Left kidney (tissue), 2 donors: ENCODE measurements around the gene MAPK14. TPM values are rescaled to one million over a fixed set of nuclear protein-coding genes. Genes with fewer than 3 reads are reported as not detected.
A peak's percentile ranks its signal among the peaks of the same experiment; 100 is the strongest.
"Not testable (repeated sequence)": the region's sequence is repeated elsewhere in the genome, so short reads cannot be mapped to it uniquely, and the experiment has no call there.

Experiments used
- DNase-seq: peaks from one replicate; pipeline ENCODE4 v3.0.0-alpha.2; 2013
- polyA plus RNA-seq: library from polyadenylated mRNA; unstranded; fragments of 120-200 nt; gene quantifications from one replicate; pipeline ENCODE4 v1.2.1, GENCODE V29; 2013; ENCODE audit not compliant: insufficient read length

The MAPK14 gene
- polyA plus RNA-seq, 1 donor: 56.6 TPM

DNA sequence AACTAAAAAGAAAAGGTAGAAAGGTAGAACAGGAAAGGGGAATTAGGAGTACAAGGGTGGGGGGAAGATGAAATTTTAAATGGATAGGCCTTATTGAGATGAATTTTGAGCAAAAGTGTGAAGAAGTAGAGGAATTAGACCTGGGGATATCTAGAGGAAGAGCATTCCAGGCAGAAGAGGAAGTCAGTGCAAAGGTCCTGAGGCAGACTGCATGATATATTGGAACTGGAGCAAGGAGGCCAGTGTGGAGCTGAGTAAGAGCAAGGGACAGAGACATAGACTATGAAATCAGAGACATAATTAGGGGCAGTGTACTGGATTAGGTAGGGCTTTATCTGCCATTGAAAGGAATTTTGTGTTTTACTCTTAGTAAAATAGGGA, 40.4 kb downstream of the MAPK14 start:
- DNase-seq: no peak

DNA sequence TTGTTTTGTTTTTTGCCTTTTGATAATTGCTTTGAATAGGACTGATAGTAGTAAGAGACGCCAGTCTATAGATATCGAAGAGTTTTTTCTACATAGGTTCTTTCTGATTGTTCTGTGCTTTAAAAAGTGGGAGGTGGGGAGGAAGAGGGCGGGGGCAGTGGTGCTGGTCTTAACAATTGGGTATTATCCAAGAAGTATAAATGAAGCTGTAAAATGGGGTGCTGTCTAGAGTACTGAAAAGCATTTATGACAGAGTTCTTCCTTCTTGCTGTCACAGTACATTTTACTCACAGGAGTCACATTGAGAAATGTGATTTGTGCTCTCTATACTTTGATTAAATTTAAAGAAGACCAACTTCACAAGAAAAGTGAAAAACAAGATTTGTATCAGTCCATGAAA, 41.0 kb downstream of the MAPK14 start:
- no peak for DNase-seq

DNA sequence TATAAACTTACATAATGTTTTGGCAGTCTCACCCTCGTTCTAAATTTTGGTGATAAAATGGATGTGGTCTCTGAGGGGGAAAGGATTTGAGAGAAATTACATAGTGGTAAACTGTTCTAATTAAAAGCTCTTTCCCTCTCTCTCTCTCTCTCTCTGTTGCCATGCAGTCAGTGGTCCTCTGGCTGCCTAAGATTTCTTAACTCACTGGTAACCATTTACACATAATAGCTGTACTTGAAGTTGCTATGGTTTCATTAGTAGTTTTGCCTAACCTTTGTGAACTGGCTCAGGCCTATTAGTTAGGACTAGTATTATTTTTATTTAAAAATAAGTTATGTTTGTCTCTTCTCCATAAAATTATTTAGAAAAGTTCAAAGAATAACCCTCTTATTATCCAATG, 42.0 kb downstream of the MAPK14 start:
- no peak for DNase-seq

DNA sequence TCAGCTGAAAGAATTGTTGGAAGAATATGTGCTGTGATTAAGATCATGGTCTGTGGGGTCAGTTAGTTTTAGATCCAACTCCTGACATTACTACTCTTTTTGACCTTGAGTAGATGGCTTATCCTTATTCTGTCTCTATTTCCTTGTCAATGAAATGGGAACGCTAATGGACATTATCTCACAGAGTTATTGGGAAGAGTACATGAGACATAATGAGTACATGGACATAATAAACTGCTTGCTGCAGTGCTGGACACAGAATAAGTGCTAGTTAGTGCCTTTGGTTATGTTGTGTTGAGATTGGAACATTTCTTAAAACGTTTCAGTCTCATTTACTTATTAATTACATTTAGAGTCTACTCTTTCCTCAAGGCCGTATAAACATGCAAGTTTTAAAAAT, 42.6 kb downstream of the MAPK14 start:
- no peak for DNase-seq

DNA sequence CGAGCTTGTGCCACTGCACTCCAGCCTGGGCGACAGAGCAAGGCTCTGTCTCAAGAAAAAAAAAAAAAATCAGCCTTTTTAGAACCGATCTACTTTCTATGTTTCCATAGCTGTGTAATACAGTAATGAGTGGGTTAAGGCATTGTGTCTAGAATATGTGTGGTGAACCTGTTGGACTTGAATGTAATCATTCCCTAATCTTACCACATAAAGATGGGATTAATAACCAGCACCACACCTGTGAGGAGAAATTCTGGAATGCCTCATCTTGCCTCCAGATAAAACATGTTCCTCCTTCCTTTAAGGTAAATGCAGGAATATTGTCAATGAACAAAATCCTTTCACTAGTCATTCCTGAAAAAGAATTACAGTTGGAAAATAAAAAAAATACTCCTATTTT, 43.7 kb downstream of the MAPK14 start:
- no peak for DNase-seq

DNA sequence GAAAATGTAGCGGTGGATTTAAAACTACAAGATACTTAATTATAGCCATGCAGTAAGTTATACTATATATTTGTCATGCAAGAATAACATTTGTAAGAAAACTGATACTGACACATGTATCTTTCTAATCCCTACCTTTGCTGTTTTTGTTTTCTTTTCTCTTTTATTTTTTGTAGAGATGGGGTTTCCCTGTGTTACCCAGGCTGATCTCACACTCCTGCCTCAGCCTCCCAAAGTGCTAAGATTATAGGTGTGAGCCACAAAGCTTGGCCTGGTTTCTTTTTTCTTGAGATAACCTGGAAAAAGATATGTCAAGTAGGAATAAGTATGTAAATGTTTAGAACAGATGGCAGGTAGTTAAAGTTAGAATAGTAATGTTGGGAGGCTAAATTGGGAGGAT, 44.1 kb downstream of the MAPK14 start:
- DNase-seq: no peak

DNA sequence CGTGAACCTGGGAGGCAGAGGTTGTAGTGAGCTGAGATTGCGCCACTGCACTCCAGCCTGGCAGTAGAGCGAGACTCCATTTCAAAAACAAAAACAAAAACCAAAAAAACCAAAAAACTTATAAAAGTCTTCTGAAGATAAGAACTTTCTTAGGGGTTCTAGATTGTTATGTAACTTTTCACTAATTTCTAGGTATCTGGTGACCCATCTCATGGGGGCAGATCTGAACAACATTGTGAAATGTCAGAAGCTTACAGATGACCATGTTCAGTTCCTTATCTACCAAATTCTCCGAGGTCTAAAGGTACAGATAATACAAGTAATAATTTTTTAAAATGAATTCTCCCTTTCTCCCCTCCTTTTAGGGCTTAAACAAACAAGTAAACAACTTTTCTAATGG, 45.1 kb downstream of the MAPK14 start:
- DNase-seq: no peak

DNA sequence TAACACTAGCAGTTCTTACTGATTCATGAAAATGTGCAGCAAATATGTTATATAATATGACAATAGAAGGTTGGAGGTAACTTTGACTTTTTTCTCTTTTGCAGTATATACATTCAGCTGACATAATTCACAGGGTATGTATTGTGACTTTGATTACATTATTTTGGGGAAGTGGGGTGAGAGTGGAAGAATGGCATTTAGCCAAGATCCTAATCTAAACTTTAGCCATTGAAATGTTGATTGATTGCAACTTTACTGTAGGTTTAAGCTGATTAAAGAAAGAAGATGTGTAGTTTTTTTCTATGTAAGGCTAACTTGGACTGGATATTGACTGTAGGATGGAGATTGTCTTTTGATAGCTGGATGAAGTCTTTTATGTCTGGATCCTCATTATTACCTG, 46.0 kb downstream of the MAPK14 start:
- no peak for DNase-seq

DNA sequence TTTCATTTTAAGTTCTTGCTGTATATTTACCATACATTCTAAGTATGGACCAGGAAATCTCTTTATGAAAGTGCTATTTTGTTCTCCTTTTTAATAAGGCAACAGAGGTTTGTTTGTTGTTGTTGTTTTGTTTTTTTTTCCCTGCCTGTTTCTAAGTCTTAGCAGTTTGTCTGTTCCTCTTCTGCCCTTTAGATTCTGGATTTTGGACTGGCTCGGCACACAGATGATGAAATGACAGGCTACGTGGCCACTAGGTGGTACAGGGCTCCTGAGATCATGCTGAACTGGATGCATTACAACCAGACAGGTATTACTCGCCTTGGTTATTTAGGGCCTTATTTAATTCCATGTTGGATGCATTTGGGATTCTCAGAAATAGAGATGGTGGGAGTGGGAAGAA, 48.0 kb downstream of the MAPK14 start:
- no peak for DNase-seq

DNA sequence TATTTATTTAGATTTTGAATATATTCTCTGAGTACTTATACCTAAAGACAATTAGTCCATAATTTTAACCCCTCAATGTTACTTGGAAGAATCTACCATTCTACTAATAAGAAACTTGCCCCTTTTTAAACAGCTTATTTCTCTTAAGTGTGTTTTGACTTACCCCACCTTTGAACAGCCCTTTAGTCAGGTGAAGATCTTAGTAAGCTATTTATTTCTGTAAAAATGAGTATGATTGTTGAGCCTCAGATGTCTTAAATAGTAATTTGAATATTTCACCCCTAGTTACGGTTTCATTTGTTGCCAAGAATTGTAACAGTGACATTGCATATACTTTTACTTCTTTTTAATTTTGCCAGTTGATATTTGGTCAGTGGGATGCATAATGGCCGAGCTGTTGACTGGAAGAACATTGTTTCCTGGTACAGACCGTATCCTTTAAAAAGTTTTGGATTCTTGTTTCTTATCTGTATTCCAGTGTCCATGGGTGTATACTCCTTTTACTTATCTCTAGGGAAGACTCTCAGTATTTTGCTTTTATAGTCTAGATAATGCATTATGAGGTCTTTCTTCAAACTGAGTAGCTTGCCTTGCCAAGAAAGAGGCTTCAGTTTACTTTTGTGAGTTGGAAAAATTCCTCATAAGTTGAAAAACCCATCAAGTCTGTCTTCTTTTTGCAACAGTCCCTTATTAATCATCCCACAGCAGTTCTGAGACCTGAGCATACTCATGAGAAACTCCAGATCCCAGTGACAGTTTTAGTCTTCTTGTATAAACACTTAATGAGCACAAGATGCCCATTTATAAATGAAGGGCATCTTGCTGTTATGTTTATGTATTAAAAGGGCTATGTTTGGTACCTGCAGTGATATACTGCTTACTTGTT, 48.8 kb downstream of the MAPK14 start:
- DNase-seq: no peak

DNA sequence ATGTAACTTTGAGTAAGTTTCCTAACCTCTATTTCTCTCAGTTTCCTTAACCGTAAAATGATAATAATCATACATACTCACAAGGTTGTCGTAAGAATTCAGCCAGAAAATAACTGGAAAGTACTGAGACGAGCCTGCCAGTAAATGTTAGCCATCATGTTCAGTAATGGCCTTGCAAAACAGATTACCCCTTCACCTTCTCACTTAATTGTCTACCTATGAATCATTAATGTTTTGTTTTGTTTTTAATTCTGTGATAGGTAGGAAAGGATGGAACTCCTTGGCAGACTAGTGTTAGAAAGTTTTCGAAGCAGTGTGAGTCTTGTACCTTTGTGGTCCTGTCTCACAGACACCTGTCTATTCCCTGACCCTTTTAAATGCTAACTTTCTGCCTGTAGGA, 50.6 kb downstream of the MAPK14 start:
- DNase-seq: no peak

DNA sequence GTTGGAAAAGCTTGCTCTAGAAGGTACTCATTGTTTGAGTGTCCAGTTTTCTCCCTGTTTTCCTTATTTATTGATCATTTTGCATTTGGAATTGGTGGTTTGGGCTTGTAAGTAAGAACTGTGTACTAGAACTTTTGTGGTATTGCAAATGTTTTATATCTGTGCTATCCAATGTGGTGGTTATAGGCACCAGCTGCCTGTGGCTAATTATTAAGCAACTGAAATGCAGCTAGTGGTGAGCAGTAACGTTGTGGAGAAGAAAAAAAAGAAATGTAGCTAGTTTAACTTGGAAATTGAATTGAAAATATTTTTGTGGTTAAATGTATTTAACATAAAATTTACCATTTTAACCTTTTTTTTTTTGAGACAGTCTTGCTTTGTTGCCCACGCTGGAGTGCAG, 52.0 kb downstream of the MAPK14 start:
- DNase-seq: no peak

DNA sequence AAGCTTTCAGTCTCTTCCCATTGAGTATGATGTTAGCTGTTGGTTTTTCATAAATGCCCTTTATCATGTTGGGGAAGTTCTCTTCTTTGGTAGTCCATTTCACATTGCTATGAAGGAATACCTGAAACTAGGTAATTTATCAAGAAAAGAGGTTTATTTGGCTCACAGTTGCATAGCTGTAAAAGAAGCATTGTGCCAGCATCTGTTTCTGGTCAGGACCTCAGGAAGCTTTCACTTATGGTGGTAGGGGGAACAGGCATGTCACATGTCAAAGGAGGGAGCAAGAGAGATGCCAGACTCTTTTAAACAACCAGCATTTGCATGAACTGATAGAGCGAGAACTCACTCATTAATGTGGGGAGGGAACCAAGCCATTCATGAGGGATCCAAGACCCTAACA, 54.7 kb downstream of the MAPK14 start:
- no peak for DNase-seq

DNA sequence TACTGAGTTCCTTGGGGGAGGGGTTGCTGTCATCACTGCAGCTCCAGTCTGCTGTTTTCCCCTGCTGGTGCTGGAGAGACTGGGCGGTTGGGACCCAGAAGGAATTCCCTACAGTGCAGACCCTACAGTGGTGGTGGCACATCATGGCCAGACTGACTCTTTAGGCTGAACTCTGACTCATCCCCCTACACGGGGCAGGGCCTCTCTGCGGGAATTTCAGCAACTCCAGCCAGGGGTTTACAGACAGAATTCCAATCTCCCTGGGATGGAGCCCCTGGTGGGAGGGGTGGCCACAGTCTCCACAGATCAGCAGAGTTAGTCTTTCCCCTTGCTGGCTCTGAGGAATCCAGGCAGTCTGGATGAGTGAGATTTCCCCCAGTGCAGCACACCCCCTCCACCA, 55.8 kb downstream of the MAPK14 start:
- no peak for DNase-seq

DNA sequence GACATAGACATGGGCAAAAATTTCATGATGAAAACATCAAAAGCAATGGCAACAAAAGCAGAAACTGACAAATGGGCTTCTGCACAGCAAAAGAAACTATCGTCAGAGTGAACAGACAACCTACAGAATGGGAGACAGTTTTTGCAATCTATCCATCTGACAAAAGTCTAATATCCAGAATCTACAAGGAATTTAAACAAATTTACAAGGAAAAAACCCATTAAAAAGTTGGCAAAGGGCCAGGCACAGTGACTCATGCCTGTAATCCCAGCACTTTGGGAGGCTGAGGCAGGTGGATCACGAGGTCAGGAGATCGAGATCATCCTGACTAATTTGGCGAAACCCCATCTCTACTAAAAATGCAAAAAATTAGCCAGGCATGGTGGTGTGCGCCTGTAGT, 60.6 kb downstream of the MAPK14 start:
- not testable (repeated sequence) for DNase-seq

DNA sequence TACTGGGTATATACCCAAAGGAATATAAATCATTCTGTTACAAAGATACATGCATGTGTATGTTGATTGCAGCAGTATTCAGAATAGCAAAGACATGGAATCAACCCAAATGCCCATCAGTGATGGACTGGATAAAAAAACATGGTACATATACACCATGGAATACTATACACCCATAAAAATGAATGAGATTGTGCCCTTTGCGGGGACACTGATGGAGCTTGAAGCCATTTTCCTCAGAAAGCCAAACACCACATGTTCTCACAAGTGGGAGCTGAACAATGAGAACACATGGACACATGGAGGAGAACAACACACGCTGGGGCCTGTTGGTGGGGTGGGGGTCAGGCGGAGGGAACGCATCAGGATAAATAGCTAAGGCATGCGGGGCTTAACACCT, 61.4 kb downstream of the MAPK14 start:
- no peak for DNase-seq

DNA sequence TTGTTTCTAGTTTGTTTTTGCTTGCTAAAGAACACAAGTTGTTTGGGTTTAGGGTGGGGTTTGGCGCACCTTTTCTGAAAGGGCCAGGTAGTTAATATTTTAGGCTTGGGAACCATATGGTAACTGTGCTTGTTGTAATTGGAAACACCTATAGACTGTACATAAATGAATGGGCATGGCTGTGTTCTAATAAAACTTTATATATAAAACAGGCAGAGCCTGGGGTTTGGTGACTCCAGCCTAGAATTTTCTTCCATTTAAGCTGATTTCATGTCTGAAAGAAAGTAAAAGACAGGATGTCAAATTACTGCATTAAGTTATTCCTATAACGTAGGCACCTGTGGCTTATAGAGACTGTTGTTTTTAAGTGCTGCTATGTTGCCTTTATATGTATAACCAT, 66.6 kb downstream of the MAPK14 start:
- no peak for DNase-seq

DNA sequence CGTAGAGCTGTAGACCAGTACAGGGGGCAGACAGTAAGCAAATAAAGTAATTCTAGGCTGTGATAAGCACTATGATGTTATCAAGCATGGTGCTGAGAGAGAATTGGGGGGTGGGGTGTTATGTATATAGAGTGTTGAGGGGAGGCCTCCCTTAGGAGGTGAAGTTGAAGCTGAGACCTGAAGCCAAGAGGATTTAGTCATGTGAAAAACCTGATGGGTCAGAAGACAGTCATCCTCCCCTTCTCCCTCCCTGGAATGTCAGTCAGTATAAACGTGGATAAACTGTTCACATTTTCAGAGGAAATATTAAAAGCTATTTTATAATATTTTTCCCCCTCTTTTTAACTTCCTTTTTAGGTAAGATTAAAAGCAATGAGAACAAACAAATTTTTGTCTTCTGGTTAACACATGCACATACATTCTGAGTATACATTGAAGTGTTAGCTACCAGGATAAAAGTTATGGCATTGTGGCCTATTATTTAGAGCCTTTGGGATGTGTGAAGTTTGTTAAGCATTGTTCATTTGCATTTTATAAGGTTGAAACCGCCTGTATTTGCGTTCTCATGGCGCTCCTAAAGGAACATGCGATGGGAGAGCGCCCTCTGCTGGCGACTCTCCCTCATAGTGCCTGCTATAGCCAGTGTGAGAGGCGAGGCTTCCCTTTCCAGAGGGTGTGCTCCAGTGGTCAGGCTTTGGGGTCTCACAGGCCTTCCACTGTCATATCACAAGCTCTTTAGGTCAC, 67.3 kb downstream of the MAPK14 start:
- DNase-seq: peak; percentile 80

DNA sequence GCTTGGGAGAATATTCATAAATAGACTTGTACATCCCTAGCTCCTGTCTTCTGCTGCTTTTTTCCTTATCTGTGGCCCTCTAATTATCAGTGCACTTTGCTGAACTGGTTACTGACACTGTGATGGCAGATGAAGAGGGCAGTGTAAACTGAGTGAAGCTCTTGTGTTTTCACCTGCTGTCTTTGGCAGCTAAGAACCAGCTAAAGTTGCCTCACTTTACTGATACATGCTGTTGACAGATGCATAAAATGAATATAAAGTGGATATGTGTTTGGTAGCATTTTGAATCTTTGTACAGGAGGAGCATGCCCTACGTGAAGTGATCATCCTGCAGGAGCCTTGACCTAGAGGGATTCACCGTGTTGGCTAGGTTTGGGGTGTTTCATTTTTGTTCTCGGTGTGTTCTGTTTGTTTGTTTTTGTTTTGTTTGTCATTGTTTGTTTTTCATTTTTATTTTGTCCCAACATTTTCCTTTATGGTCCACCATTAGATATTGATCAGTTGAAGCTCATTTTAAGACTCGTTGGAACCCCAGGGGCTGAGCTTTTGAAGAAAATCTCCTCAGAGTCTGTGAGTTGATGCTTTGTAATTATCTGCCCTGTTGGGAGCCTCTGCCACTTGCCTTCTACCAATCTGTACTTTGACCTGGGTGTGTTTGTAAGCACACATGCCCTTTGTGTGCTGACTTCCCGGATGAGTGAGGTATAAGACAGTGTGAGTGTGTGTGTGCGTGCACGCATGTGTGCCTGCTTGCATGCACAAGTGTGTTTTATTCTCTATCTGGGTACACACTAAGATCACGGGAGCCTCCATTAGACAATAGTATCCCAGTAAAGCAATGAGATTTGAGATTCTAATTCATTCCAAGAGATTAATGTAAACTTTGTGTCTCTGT, 68.1 kb downstream of the MAPK14 start:
- no peak for DNase-seq

DNA sequence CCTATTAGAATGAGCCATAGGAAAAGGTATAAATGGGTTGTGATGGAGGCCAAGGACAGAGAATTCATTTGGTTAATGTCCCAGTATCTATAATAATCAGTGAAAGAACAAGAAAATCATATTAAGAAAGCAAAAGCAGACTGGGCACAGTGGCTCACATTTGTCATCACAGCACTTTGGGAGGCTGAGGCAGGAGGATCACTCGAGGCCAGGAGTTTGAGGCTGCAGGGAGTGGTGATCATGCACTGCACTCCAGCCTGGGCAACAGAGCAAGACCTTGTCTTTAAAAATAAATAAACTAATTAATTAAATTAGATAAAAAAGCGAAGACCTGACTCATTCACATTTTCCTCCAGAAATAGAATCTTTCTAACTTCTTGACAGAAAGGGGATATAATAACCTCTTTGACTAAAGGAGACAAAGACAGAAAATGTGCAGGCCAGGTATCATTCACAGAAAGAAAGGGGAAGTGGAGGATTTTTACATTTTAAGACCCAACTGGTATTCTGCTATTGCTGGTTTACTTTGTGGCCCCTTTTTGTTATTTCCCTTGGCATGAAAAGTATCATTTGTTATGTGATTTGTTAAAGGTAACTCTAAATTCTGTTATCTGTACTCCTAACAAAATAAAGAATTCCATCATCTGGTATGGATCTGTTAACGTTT, 70.8 kb downstream of the MAPK14 start:
- no peak for DNase-seq

DNA sequence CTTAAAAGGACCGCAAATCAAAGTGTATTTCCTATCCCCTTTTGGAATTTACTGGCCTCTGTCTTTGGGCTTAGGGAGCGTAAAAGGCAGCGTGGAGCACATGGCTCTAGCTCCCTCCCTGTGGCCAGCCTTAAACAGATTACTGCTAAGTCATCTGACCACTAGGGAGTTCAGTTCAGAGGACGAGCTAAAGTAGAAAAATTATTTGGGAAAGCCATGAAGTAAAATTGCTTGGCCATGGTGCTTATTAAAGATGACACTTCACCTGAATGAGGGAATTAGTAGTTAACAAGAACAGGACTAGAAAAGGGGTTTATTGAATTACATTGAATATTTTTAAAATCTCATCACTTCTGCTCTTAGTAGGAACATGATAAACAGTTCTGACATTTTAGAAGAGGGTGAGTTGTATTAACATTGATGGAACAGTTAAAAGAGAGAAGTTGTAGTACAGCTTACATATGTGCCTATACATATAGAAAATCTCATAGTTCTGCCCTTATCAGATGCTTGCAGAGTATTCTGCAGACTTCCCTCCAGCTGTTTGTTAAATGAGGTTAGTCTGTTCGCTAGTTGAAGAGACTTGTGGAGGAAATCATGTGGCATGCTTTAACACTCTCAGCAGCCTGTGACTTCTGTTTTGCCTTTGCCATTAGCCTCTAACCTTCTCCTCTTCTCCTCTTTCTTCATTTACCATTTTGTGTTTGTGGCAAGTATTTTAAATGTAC, 71.5 kb downstream of the MAPK14 start:
- no peak for DNase-seq
